ENCODE results near the gene IFI6.

DNA sequence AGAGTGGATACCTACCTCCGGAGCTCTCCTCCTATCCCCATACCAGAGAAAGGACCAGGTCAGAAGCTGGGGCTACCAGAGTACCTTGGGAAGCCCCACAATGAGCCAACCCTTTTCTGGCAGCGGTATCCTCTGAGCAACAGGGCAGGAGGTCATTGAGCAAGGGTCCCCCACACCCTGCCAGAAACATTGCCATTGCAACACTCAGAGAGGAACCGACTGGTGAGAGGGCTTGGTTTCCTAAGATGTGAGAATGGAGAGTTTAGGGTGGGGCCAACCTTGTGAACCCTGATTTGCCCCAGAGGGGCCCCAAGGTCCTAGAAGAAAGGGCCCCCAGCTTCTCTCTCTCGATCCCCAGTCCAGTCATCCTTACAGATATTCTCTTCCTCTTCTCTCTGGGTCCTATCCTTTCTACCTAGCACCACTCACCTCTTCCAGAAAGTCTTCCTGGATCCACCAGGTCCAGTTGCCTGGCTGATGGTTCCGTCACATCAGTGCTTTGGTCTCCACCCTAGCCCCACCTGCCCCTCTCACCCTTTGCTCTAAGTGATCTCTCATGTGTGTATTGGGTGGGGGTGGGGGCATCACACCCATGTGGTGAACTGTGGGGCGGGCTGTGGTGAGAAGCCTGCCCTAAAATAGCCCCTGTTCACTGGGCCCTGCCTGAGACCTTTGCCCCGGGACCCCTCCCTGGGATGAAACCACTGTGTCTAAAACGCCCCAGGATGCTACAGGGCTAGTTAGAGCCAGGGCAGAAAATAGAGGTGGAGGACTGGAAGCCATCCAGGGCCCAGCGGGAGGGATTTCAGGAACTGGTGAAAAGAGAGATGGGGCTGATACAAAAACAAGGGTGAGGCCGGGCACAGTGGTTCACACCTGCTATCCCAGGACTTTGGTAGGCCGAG lies 45.7 kb downstream of the IFI6 start:
- TF ChIP-seq AGO1 (IDR thresholded peaks at IDR 0.05; ENCODE audit: low read depth, low read length, poor library complexity, severe bottlenecking) (no peak), MAZ (IDR thresholded peaks at IDR 0.05; ENCODE audit: borderline replicate concordance, low read depth, low read length) (no peak), MAZ (CRISPR knock-in tag; IDR thresholded peaks at IDR 0.05; ENCODE audit: low read depth) (no peak), E2F5 (CRISPR knock-in tag; conservative IDR thresholded peaks at IDR 0.05) (no peak)
- TF ChIP-seq, protein P1, sequence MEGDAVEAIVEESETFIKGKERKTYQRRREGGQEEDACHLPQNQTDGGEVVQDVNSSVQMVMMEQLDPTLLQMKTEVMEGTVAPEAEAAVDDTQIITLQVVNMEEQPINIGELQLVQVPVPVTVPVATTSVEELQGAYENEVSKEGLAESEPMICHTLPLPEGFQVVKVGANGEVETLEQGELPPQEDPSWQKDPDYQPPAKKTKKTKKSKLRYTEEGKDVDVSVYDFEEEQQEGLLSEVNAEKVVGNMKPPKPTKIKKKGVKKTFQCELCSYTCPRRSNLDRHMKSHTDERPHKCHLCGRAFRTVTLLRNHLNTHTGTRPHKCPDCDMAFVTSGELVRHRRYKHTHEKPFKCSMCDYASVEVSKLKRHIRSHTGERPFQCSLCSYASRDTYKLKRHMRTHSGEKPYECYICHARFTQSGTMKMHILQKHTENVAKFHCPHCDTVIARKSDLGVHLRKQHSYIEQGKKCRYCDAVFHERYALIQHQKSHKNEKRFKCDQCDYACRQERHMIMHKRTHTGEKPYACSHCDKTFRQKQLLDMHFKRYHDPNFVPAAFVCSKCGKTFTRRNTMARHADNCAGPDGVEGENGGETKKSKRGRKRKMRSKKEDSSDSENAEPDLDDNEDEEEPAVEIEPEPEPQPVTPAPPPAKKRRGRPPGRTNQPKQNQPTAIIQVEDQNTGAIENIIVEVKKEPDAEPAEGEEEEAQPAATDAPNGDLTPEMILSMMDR (CRISPR knock-in tag; IDR thresholded peaks at IDR 0.05), result no peak
